Measurements from ENCODE around the gene CDK5R2.
"Not testable (repeated sequence)": the region's sequence is repeated elsewhere in the genome, so short reads cannot be mapped to it uniquely, and the experiment has no call there.

CDK5R2 gene

GRCh38 chr2:218959141-218959731 lies at the start of gene CDK5R2:
Gene CDK5R2, plus strand, starts transcription at chr2:218959666. Its CDS starts 155 bp downstream, at chr2:218959821.
- peak; percentile 94 for ATAC-seq

DNA sequence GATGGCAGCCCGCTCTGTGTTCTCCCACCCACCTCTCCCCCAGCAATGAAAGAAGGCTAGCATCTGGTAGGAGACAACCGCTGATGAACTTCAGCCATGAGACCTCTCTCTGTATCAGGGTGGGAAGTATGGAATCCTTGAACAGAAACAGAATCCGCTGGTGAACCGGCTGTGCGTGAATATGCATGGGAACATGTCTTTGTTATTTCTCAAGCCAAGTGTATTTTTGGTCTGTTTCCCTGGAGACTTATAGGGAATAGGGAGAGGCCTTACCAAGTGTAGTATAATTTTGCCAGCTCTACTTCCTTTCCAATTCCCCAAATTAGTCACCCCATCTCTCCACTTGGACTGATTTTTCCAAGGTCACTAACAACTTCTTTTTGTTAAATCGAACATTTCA lies 48.7 kb upstream of the CDK5R2 start:
- no peak for DNase-seq
- ATAC-seq = no peak

More at GRCh38 chr2:218959141-218959731, at the start of gene CDK5R2:
- peak; percentile 85 for DNase-seq

GRCh38 chr2:218920504-218920903 lies 39.0 kb upstream of the CDK5R2 start:
- DNase-seq (no peak), ATAC-seq (no peak)

DNA sequence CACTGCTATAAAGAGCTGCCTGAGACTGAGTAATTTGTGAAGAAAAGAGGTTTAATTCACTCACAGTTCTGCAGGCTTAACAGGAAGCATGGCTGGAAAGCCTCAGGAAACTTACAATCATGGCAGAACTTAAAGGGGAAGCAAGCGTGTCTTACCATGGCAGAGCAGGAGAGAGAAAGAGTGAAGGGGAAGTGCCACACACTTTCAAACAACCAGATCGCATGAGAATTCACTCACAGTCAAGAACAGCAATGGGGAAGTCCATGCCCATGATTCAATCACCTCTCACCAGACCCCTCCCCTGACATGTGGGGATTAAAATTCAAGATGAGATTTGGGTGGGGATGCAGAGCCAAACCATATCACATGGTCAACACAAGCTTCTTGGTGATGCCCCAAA lies 34.7 kb upstream of the CDK5R2 start:
- ATAC-seq = no peak
- no peak for DNase-seq

- DNase-seq = no peak
- no peak for ATAC-seq
Observed at GRCh38 chr2:218925434-218925833, 34.0 kb upstream of the CDK5R2 start.

- DNase-seq (no peak), ATAC-seq (no peak)
Observed at GRCh38 chr2:218927422-218927821, 32.0 kb upstream of the CDK5R2 start.

DNA sequence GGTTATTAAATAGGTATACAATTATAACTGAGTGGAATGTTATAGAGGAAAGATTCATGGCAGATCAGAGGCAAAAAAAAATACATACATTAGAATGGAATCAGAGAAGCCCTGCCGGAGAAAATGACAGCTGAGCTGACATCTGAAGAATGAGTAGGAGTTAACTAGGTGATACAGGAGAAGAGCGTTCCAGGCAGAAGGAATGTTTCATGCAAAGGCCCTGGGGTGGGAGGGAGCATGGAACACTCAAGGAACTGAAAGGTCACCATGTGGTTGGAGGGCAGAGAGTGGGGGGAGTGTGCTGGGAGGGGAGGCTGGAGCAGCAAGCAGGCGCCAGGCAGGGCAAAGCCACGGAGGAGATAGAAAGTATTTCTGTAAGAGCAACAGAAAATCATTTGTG lies 31.6 kb upstream of the CDK5R2 start:
- no peak for DNase-seq
- no peak for ATAC-seq

GRCh38 chr2:218930488-218930887 lies 29.0 kb upstream of the CDK5R2 start:
- ATAC-seq, DNase-seq: not testable (repeated sequence)

- ATAC-seq, DNase-seq: not testable (repeated sequence)
Observed at GRCh38 chr2:218931751-218932150, 27.7 kb upstream of the CDK5R2 start.

- DNase-seq (no peak), ATAC-seq (no peak)
Observed at GRCh38 chr2:218944759-218945404, 14.6 kb upstream of the CDK5R2 start.

GRCh38 chr2:218946621-218947020 lies 12.8 kb upstream of the CDK5R2 start:
- ATAC-seq (no peak), DNase-seq (no peak)

DNA sequence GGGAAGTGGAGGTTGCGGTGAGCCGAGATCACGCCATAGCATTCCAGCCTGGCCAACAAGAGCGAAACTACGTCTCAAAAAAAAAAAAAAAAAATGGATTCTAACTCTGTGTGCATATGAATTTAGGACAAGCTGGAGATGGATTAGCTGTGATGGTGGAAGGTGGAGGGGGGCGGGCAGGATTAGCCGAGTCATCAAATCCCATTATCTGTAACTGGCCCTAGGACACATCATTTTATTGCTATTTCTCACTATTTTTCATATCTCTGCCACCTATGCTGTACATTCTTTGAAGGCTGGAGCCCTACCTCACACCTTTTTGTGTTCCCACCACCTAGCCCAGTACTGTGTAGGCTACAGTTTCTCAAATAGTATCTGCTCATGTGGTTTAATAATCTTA lies 7.3 kb upstream of the CDK5R2 start:
- no peak for ATAC-seq
- no peak for DNase-seq

- ATAC-seq = no peak
- DNase-seq = no peak
Observed at GRCh38 chr2:218953366-218953954, 6.0 kb upstream of the CDK5R2 start.

GRCh38 chr2:218954541-218955300 lies 4.7 kb upstream of the CDK5R2 start:
- ATAC-seq (no peak), DNase-seq (no peak)

- DNase-seq (no peak), ATAC-seq (no peak)
Observed at GRCh38 chr2:218956039-218956438, 3.4 kb upstream of the CDK5R2 start.

- DNase-seq (no peak), ATAC-seq (no peak)
Observed at GRCh38 chr2:218957671-218958070, 1.8 kb upstream of the CDK5R2 start.

- DNase-seq (no peak), ATAC-seq (no peak)
Observed at GRCh38 chr2:218958276-218958675, 1.2 kb upstream of the CDK5R2 start.

- ATAC-seq (peak; percentile 4), DNase-seq (no peak)
Observed at GRCh38 chr2:218959761-218960308, 369 bp downstream of the CDK5R2 start.

- ATAC-seq (no peak), DNase-seq (no peak)
Observed at GRCh38 chr2:218960309-218961165, 1.1 kb downstream of the CDK5R2 start.

DNA sequence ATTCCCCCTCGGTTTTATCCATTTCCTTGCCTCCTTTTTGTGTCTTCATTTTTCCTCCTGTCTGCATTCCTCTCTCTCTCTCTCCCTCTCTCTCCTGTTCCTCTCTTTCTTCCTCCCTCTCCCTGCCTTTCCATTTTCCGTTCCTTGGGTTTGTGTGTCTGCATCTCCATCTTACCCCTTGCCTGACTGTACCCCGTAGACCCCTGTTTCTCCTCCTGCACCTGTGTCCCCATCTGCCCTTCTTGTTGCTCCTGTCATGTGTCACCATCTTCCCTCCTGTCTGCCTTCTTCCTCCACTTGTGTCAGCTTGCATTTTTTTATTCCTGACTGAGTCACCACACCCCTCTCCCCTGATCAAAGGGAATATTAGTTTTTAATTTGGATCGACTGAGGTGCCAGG lies 1.8 kb downstream of the CDK5R2 start:
- no peak for ATAC-seq
- DNase-seq = no peak

Data from stimulated activated naive CD8-positive, alpha-beta T cell treated with anti-CD3 and anti-CD28 coated beads, Interleukin-15, Interleukin-2, amounts not matched to agents 100 U/mL and 50 U/mL, for 24 hours (primary cell).